T-cell (primary cell): ENCODE measurements around the gene PTPRB. TPM values are rescaled to one million over a fixed set of nuclear protein-coding genes. Genes with fewer than 3 reads are reported as not detected.

Experiments
- ATAC-seq, 4 experiments: fragments of 200-7000 bp in 3 of 4; fragments of 150-1000 bp in 1 of 4; cut with Tn5 transposase; replicated peaks in 1 of 4; 1 replicate in 3 of 4; 2 replicates in 1 of 4; pipeline ENCODE4 v1.10.0; 2021; ENCODE audit warnings: moderate library complexity in 3 of 4, mild to moderate bottlenecking in 2 of 4, moderate number of reproducible peaks in 1 of 4
- CTCF ChIA-PET, 2 donors: fragments of 300-600 bp; sonication (Branson Sonifier 250); formaldehyde crosslinking; loops; one replicate each; lab custom pipeline; 2022; ENCODE audit warnings: antibody characterized with exemption in 2 of 2; lab: Charles Lee
- POLR2A ChIA-PET, 2 donors: fragments of 300-600 bp; sonication (Branson Sonifier 250); formaldehyde crosslinking; loops; one replicate each; lab custom pipeline; 2022; ENCODE audit warnings: antibody characterized with exemption in 2 of 2; lab: Charles Lee
- DNase-seq, 35 experiments: peaks; one replicate each; pipeline versions ENCODE4 v3.0.0 to v3.0.0-alpha.2; 2013 to 2023
- H3K27ac ChIP-seq: one replicate; pipeline ENCODE4 v1.5.1; 2013; ENCODE audit warnings: low read length
- H3K27me3 ChIP-seq, 2 experiments: replicated peaks in 1 of 2; 1 replicate in 1 of 2; 2 replicates in 1 of 2; pipeline versions ENCODE4 v1.6.1 to v1.7.0; 2013; ENCODE audit warnings: low read length in 1 of 2, mixed read lengths in 1 of 2; ENCODE audit not compliant: control insufficient read depth in 2 of 2, insufficient read depth in 2 of 2; ENCODE audit errors: extremely low read depth in 1 of 2
- H3K36me3 ChIP-seq, 2 donors: 1 replicate in 1 of 2; 2 replicates in 1 of 2; pipeline versions ENCODE4 v1.6.1 to v1.7.0; 2013; ENCODE audit warnings: low read length in 1 of 2; ENCODE audit not compliant: control insufficient read depth in 2 of 2, insufficient read depth in 1 of 2; ENCODE audit errors: extremely low read depth in 1 of 2
- H3K4me1 ChIP-seq, 2 experiments: 1 replicate in 1 of 2; 2 replicates in 1 of 2; pipeline versions ENCODE4 v1.6.1 to v1.7.0; 2013; ENCODE audit warnings: low read length in 2 of 2, mixed read lengths in 1 of 2; ENCODE audit not compliant: insufficient read depth in 2 of 2, control insufficient read depth in 1 of 2; ENCODE audit errors: extremely low read depth in 1 of 2
- H3K4me3 ChIP-seq, 2 donors: 1 replicate in 1 of 2; 2 replicates in 1 of 2; pipeline versions ENCODE4 v1.5.1 to v1.7.0; 2013; ENCODE audit warnings: mild to moderate bottlenecking in 2 of 2, low read length in 1 of 2, moderate library complexity in 1 of 2; ENCODE audit not compliant: control insufficient read depth in 1 of 2; ENCODE audit errors: extremely low read depth in 1 of 2
- H3K9me3 ChIP-seq: 2 replicates; pipeline ENCODE4 v1.7.0; 2013
- H3K27ac Mint-ChIP-seq, 2 donors: one replicate each; pipeline ENCODE4 v1.8.0; 2020 to 2021; ENCODE audit warnings: mild to moderate bottlenecking in 2 of 2, mixed read lengths in 2 of 2
- H3K27me3 Mint-ChIP-seq, 2 donors: one replicate each; pipeline ENCODE4 v1.8.0; 2021 to 2022; ENCODE audit warnings: mixed read lengths in 2 of 2
- H3K36me3 Mint-ChIP-seq: one replicate; pipeline ENCODE4 v1.8.0; 2021; ENCODE audit warnings: mixed read lengths
- H3K4me1 Mint-ChIP-seq, 3 donors: one replicate each; pipeline ENCODE4 v1.8.0; 2020 to 2022; ENCODE audit warnings: mixed read lengths in 3 of 3, mild to moderate bottlenecking in 1 of 3
- H3K4me3 Mint-ChIP-seq, 3 donors: one replicate each; pipeline ENCODE4 v1.8.0; 2020 to 2022; ENCODE audit warnings: mild to moderate bottlenecking in 3 of 3, mixed read lengths in 3 of 3, moderate library complexity in 3 of 3
- H3K9me3 Mint-ChIP-seq, 3 donors: one replicate each; pipeline ENCODE4 v1.8.0; 2020 to 2022; ENCODE audit warnings: mixed read lengths in 3 of 3
- WGBS: methylation state at CpG from one replicate; pipeline ENCODE4 v1.1.5; 2013; ENCODE audit warnings: missing lambda C conversion rate; ENCODE audit not compliant: insufficient coverage; 5-methylcytosine and 5-hydroxymethylcytosine counted together
- total RNA-seq, 35 experiments: library from RNA in 6 of 35; stranded (reverse) in 6 of 35; fragments of 120-200 nt in 1 of 35; gene quantifications; one replicate each; pipeline versions ENCODE4 v1.2.1 to v1.2.4 and lab custom pipeline; 2013 to 2026

The PTPRB gene
- total RNA-seq = under 1 TPM in 4 of 5 donors, not detected in 1; 0.06 to 0.30 (median 0.16) TPM
- total RNA-seq (2013) = 0.09 TPM
- total RNA-seq (lab: John Stamatoyannopoulos, UW) = 0 to 1.7 (median 0.14) reads per million in 29 experiments

DNA sequence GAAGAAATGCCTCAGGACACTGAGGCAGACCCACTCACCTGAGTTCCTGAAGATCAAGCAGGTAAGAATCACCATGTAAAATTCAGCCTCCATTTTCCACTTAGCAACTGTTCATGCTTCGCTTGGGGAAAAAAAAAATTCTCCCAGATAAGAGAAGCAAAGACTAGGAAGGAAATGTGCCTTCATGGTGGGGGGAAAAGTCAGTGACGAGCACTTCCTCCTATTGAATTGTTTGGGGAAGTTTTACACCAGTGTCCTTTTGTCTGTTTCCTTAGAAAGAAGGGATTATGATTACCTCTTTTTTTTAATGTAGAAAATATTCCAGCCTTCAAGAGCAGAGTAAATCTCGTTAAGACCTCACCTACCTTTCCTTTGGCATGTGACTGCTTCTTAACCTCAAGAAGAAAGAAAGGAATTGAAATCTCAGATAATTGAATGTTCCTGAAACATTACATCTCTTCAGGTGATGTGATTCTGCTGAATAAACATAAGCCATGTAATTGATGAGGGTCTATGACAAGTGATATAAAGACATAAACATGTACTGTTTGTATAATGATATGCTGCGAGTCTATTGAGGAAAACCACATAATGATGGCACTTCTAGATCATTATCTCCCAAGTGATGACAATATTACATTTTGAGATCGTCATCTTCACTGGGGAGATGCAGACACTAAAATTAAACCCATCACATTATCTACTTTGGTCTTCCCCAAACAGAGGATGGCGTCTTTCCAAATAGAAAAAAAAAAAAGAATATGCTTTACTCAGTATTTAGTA, at the start of gene PTPRB:
Gene PTPRB (minus strand): TSS at position 127 of the 783 bp plus-strand sequence. CDS start 34 bp downstream, at position 93.
- Mint-ChIP-seq H3K27me3 (peaks cover 5 to 20% of the 10 kb centered on the region in 2 donors), H3K36me3 (no peaks in the 10 kb centered on the region), H3K4me3 (no peak within 1 kb of the TSS), H3K4me1 (no peaks in the 10 kb centered on the region), H3K27ac (no peak within 1 kb of the TSS), H3K9me3 (no peaks in the 10 kb centered on the region)
- no peak within 1 kb of the TSS for H3K4me3 ChIP-seq
- POLR2A ChIA-PET = no interaction called here
- WGBS = no CpG with 5 or more reads among the region's 6 CpGs
- ATAC-seq = no peak
- no peak for DNase-seq
- H3K9me3 ChIP-seq = no peaks in the 10 kb centered on the region
- H3K27me3 ChIP-seq = no peaks in the 10 kb centered on the region
- CTCF ChIA-PET = no interaction called here
- no peak within 1 kb of the TSS for H3K27ac ChIP-seq
- H3K4me1 ChIP-seq = no peaks in the 10 kb centered on the region
- no peaks in the 10 kb centered on the region for H3K36me3 ChIP-seq

DNA sequence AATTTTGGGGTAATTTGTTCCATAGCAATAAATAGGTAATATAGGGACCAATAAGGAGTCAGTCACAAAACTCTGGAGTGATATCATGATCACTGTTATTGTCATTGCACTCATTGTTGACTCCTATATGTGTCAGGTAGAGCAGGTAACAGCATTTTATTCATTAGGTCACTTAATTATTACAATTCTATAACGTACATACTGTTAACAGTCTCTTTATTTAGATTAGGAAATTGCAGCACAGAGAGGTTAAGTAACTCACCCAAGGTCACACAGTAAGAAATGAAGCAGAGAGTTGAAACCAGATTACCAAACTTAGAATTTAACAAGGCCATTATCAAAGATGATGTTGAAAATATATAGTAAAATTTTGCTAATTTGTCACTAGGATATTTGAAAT, 49.7 kb upstream of the PTPRB start:
- Mint-ChIP-seq H3K27me3 (peaks cover 2 to 11% of the 10 kb centered on the region in 2 donors), H3K9me3 (no peaks in the 10 kb centered on the region), H3K27ac (no peak overlapping the region), H3K4me3 (no peak overlapping the region), H3K36me3 (no peaks in the 10 kb centered on the region), H3K4me1 (no peaks in the 10 kb centered on the region)
- ChIA-PET CTCF (no interaction called here), POLR2A (no interaction called here)
- no peak for ATAC-seq
- Histone ChIP-seq H3K4me1 (no peaks in the 10 kb centered on the region), H3K36me3 (no peaks in the 10 kb centered on the region), H3K9me3 (no peaks in the 10 kb centered on the region), H3K4me3 (no peak overlapping the region), H3K27ac (no peak overlapping the region), H3K27me3 (no peaks in the 10 kb centered on the region)
- no peak for DNase-seq
- WGBS = no CpG with 5 or more reads among the region's 1 CpG

- ATAC-seq (no peak), DNase-seq (no peak)
- peaks cover 0 to 2% of the 10 kb centered on the region in 2 experiments for H3K27me3 ChIP-seq
- Mint-ChIP-seq H3K27me3 (peaks cover 2 to 6% of the 10 kb centered on the region in 2 donors), H3K36me3 (no peaks in the 10 kb centered on the region), H3K9me3 (no peaks in the 10 kb centered on the region), H3K4me3 (no peak overlapping the region), H3K4me1 (no peaks in the 10 kb centered on the region), H3K27ac (no peak overlapping the region)
- ChIA-PET CTCF (no interaction called here), POLR2A (no interaction called here)
- no peak overlapping the region for H3K27ac ChIP-seq
- 100% methylated on average over 1 of the region's 2 CpGs for WGBS
- H3K4me3 ChIP-seq = no peak overlapping the region
- no peaks in the 10 kb centered on the region for H3K9me3 ChIP-seq
- H3K36me3 ChIP-seq = no peaks in the 10 kb centered on the region
- H3K4me1 ChIP-seq = no peaks in the 10 kb centered on the region
Observed at GRCh38 chr12:70686299-70686698, 49.1 kb upstream of the PTPRB start.

DNA sequence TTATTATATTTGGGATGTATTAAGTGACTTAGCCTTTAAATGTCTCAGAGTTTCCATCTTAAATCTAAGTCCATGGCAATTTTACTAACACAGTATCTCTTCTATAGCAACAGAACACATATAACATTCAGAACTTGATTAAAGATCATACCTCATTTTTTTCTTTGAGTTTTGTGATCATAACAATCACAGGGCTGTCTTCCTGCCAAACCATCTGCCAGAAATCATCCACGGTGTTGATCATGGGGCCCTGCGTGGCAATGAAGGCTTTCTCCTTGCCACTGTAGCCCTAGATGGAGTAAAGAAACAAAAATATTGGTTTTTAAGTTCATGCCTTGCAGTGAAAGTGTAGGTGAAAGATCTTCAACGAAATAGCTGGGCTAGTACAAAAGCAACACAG, 46.7 kb upstream of the PTPRB start:
- Histone ChIP-seq H3K36me3 (no peaks in the 10 kb centered on the region), H3K27me3 (peaks cover 0 to 8% of the 10 kb centered on the region in 2 experiments), H3K4me1 (no peaks in the 10 kb centered on the region), H3K4me3 (no peak overlapping the region), H3K9me3 (no peaks in the 10 kb centered on the region), H3K27ac (no peak overlapping the region)
- peaks cover 0 to 2% (median 0%) of the 10 kb centered on the region in 3 donors for H3K9me3 Mint-ChIP-seq
- WGBS = 63% methylated on average over 3 of the region's 3 CpGs
- peaks cover 7 to 8% of the 10 kb centered on the region in 2 donors for H3K27me3 Mint-ChIP-seq
- no peaks in the 10 kb centered on the region for H3K4me1 Mint-ChIP-seq
- no peak overlapping the region for H3K4me3 Mint-ChIP-seq
- H3K27ac Mint-ChIP-seq = no peak overlapping the region
- ChIA-PET POLR2A (no interaction called here), CTCF (no interaction called here)
- DNase-seq (no peak), ATAC-seq (no peak)
- no peaks in the 10 kb centered on the region for H3K36me3 Mint-ChIP-seq

GRCh38 chr12:70671698-70672097, 34.5 kb upstream of the PTPRB start:
- Mint-ChIP-seq H3K9me3 (peaks cover 0 to 8% (median 2%) of the 10 kb centered on the region in 3 donors), H3K4me3 (no peak overlapping the region), H3K36me3 (no peaks in the 10 kb centered on the region), H3K4me1 (no peaks in the 10 kb centered on the region), H3K27me3 (peaks cover 2 to 8% of the 10 kb centered on the region in 2 donors), H3K27ac (no peak overlapping the region)
- Histone ChIP-seq H3K27ac (no peak overlapping the region), H3K36me3 (no peaks in the 10 kb centered on the region), H3K4me1 (no peaks in the 10 kb centered on the region), H3K27me3 (no peaks in the 10 kb centered on the region), H3K9me3 (no peaks in the 10 kb centered on the region), H3K4me3 (no peak overlapping the region)
- no peak for DNase-seq
- ChIA-PET POLR2A (no interaction called here), CTCF (no interaction called here)
- 100% methylated on average over 4 of the region's 5 CpGs for WGBS
- no peak for ATAC-seq

DNA sequence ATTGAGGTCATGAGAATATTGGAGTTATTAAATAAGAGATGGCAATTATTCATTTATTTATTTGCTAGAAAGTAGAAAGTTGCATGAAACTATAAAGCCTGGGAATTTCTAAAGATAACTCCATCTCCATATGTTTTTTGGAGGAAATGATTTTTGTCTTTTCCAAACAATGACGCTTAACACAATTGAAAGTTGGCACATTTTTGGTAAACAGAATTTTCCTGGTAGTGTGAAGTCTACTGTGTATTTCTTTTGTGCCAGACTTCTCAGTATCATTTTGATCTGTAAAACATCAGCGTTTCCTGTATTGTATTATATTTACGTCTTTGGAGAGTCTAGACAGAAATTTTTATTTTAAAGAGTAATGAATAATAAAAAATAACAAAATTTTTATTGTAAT, 33.7 kb upstream of the PTPRB start:
- Mint-ChIP-seq H3K9me3 (peaks cover 0 to 6% (median under 1%) of the 10 kb centered on the region in 3 donors), H3K27ac (no peak overlapping the region), H3K4me1 (no peaks in the 10 kb centered on the region), H3K4me3 (no peak overlapping the region), H3K36me3 (no peaks in the 10 kb centered on the region), H3K27me3 (peaks cover 2 to 8% of the 10 kb centered on the region in 2 donors)
- Histone ChIP-seq H3K4me3 (no peak overlapping the region), H3K9me3 (no peaks in the 10 kb centered on the region), H3K27me3 (no peaks in the 10 kb centered on the region), H3K27ac (no peak overlapping the region), H3K4me1 (no peaks in the 10 kb centered on the region), H3K36me3 (no peaks in the 10 kb centered on the region)
- POLR2A ChIA-PET = no interaction called here
- CTCF ChIA-PET = no interaction called here
- WGBS = no CpG with 5 or more reads among the region's 3 CpGs
- DNase-seq = no peak
- no peak for ATAC-seq
